ENCODE data around the gene SLC16A10. TPM values are rescaled to one million over a fixed set of nuclear protein-coding genes. Genes with fewer than 3 reads are reported as not detected.

SLC16A10 gene
- total RNA-seq, 1 experiment from 2014 or later, result 0.63 TPM

- DNase-seq (ENCODE audit: low read depth), result peak; percentile 62
These were observed 123.0 kb downstream of the SLC16A10 start for GRCh38 chr6:111210194-111210728.

GRCh38 chr6:111211411-111212030 is 124.2 kb downstream of the SLC16A10 start:
- DNase-seq (ENCODE audit: low read depth), result peak; percentile 29

DNA sequence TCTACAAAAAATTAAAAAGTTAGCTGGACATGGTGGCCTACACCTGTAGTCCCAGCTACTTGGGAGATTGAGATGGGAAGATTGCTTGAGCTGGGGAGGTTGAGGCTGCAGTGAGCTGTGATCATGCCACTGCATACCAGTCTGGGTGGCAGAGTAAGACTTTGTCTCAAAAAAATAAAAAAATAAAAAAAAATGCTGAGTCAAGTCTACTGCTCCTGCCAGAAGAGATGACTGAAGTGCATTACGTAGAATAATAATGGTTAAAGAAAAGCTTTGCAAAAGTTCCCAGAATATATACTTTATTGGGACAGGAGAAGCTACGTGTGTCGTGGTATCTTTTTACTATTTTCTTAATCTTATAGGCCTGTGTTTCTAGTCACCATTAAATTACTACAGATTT is 125.3 kb downstream of the SLC16A10 start:
- no peak for DNase-seq (ENCODE audit: low read depth)

DNA sequence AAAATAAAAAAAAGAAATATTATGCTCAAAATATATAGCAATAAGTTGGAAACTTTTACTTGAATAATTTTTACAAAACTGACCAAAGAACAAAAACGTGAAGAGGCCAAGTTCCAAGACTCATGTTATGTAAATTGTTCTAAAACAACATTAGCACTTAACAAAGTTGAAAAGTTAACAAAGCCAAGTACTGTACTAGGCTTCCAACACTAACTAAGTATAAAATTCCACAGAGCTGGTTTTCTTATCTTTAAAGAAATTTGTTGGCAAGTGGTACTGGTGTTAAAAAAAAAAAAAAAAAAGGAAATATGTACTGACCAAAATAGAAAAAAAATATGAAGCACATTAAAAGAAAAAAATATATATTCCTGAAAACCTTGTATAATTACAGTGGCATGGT is 127.8 kb downstream of the SLC16A10 start:
- DNase-seq (ENCODE audit: low read depth), result no peak

DNA sequence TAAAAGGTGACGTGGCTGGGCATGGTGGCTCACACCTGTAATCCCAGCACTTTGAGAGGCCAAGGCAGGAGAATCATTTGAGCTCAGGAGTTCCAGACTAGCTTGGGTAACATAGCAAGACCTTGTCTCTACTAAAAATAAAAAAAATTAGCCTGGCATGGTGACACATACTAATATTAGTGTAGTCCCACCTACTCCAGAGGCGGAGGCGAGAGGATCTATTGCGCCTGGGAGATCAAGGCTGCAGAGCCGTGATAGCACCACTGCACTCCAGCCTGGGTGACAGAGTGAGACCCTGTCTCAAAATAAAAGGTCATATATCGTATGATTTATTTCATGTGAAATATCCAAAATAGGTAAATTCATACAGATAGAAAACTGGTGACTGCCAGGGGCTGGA is 132.5 kb downstream of the SLC16A10 start:
- no peak for DNase-seq (ENCODE audit: low read depth)

- no peak for DNase-seq (ENCODE audit: low read depth)
These were observed 133.2 kb downstream of the SLC16A10 start for GRCh38 chr6:111220383-111221031.

DNA sequence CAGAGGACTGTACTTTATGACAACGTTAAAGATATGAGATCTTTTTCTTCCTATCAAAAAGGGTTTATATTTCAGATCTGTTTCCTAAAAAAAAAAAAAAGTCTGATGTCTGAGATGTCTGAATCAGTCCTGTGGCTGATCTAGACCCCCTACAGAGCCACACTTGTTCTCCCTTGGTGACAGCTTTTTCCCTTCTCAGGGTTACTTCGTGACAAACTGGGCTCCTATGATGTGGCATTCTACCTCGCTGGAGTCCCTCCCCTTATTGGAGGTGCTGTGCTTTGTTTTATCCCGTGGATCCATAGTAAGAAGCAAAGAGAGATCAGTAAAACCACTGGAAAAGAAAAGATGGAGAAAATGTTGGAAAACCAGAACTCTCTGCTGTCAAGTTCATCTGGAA is 134.5 kb downstream of the SLC16A10 start:
- DNase-seq (ENCODE audit: low read depth), result no peak

DNA sequence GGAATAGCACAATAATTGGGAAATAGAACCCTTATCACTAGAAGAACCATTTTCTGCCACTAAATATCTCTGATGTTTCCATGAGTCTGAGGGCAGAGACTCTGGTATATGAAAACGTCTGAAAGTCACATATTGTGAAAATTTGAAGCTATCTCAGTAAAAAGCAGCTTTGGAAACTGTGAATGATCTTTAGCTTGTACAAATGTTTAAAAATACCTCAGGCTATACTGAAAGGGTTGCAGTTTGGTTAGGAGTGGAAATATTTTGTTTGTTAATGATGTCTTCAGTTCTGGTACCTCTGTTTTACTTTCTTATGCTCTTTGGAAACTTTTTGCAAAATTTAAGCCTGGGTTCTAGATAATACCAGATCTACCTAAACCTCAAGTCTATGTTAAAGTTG is 135.0 kb downstream of the SLC16A10 start:
- DNase-seq (ENCODE audit: low read depth), result no peak

DNA sequence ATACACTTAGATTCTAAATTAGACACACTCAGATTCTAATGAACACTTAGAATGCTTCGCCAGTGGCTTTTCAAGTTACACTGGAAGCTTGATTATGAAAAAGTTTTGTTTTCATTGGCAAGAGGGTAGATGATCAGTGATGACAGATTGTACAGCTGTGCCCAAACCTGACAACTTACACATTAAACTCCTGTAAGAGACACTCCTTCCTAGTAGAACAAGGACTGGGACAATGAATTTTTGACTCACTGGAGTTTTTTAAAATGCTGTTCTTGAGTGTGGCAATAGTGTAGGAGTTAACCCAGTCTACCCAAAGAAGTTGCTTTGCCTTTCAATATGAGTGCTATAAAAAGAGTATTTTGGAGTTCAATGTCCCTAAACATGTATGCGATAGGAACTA is 140.8 kb downstream of the SLC16A10 start:
- DNase-seq (ENCODE audit: low read depth), result peak; percentile 64

DNA sequence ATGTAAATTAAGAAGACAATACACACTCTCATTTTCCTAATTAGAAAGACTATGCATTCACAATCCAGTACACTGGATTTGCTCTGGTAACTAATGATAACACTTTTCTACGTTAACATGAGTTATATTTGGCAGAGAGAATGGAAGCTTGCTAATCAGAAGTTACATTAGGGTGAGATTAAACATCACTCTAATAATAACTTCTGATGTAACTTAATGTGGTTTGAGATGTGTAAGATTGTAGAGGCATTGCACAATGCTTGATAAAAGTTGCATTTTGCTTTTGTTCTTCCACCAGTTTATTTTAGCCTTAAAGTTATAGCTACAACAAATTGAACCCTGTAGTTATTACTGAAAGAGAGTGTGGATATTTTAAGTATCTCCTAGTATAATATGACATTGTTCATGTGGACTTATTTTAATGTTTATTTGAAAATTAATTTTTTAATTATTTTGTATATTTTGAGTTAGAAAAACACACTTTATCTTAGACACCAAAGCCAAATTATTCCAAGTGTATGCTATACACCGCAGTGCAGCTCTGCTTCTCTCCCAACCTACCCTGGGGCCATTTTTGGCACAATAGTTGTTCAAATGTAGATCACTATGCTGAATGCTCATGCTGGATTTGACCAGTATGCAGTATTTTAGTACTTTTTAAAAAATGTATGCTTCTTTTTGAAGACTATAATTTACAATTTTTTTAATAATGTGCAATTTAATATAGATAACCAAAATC is 143.2 kb downstream of the SLC16A10 start:
- peak; percentile 66 for DNase-seq (ENCODE audit: low read depth)

DNA sequence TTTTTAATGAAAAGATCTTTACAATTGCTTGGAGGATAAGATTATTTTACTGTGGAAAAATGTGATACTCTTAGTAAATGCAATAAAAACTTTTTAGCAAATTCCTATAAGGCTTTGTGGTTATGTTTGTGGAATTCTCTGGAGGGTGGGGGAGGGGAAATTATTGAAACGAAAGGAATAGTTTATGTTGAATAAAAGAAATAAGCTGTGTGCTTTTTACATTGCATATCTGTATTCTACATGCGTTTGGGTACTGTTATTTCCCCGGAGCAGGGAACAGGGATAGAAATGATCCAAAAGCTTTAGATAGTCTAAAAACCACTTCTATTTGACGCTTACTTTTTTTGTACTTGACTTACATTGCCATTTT is 143.8 kb downstream of the SLC16A10 start:
- no peak for DNase-seq (ENCODE audit: low read depth)

DNA sequence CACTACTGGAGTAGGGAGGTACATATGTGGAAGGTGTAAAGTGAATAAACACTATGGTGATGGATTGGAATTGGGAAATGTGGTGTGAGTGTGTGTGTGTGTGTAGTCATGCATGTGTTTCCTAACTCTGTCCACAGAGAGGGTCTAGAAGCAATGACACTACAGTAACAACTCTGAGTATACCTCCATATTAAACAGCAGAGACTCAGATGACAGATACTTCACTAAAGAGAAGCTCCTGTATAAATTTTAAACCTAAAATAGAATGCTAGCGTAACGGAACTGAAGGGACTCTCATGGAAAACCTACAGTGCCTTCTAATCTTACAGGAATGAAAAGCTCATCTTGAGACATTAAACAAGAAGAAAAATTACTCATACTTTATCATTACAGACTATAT is 150.5 kb downstream of the SLC16A10 start:
- no peak for DNase-seq (ENCODE audit: low read depth)

DNA sequence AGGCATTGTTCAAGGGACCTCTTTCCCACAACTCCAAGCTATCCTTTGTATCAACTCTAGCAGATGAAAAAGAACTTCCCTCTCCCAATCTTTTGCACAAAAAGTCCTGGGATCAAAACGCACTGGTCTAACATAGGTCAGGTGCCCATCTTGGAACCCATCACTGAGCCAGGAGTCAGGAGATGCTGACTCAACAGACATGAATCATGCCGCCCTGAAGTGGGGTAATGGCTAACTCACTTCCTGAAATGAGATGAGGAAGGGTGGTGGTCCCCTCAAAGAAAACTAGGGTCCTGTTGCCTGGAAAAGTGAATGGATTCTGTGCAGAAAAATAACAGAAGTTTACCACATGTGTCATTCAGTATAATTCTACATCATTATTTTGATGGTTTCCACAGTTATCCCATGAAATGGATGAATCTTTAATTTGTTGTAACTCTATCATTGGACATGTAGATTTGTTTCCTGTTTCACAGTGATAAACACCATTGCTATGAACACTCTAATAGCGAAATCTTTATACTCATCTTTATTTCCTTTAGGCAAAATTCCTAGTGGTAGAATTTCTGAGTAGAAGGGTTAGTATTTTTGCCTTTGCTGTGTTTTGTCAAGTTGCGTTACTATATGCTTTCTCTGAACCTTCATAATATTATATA is 151.3 kb downstream of the SLC16A10 start:
- peak; percentile 34 for DNase-seq (ENCODE audit: low read depth)

DNA sequence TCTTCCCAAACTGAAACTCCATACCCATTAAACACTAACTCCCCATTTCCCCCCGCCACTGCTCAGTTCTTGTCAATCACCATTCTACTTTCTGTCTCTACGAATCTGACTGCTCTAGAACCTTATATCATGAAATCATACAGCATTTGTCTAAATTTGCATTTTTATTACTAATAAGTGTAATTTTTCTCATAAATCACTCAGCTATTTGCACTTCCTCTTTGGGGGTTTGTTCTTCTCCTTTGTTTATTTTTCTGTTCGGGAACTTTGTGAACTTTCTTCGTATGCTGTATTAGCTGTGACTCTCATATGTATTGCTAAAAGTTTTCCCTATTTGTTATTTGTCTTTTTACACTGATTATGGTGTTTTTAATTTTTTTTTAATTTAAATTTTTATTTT is 152.2 kb downstream of the SLC16A10 start:
- DNase-seq (ENCODE audit: low read depth), result no peak

DNA sequence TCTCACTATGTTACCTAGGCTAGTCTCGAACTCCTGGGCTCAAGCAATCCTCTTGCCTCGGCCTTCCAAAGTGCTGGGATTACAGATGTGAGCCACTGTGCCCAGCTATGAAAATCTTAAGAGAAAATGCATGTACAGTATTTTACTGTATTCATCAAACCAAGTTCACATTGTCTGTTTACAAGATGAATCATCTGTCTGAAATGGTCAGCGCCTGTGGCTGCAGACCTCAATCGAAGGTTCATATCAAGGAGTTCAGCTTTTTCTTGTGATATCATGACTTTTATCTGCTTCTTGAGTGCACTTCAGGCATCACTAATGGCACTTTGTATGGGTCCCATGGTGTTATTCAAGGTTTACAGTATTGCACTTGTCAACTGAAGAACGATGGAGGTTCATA is 155.1 kb downstream of the SLC16A10 start:
- DNase-seq (ENCODE audit: low read depth), result peak; percentile 70

GRCh38 chr6:111243095-111243494 is 155.8 kb downstream of the SLC16A10 start:
- peak; percentile 47 for DNase-seq (ENCODE audit: low read depth)

- no peak for DNase-seq (ENCODE audit: low read depth)
These were observed 161.5 kb downstream of the SLC16A10 start for GRCh38 chr6:111248789-111249188.

- no peak for DNase-seq (ENCODE audit: low read depth)
These were observed 163.6 kb downstream of the SLC16A10 start for GRCh38 chr6:111250791-111251354.

DNA sequence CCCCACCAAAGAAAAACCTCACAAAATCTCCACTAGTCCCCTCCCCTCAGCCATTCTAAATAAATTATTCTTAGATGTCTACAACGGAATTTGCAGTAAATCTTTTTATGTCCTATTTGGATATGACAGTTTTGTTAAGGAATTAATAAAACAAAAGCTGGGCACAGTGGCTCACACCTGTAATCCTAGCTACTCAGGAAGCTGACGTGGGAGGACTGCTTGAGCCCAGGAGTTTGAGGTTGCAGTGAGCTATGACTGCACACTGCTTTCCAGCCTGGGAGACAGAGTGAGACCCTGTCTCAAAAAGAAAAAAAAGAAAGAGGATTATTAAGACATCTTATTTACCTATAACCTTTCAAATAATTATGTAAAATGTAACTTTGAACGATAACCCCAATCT is 165.4 kb downstream of the SLC16A10 start:
- no peak for DNase-seq (ENCODE audit: low read depth)

- DNase-seq (ENCODE audit: low read depth), result no peak
These were observed 166.9 kb downstream of the SLC16A10 start for GRCh38 chr6:111254004-111254778.

GRCh38 chr6:111254779-111255166 is 167.5 kb downstream of the SLC16A10 start:
- no peak for DNase-seq (ENCODE audit: low read depth)
